Right ventricle myocardium superior (tissue), 1 donor: ENCODE measurements around the gene RBM39. TPM values are rescaled to one million over a fixed set of nuclear protein-coding genes. Genes with fewer than 3 reads are reported as not detected.
"Not testable (repeated sequence)": the region's sequence is repeated elsewhere in the genome, so short reads cannot be mapped to it uniquely, and the experiment has no call there.

Source experiments
- ATAC-seq: fragments of 200-7000 bp; cut with Tn5 transposase; one replicate; pipeline ENCODE4 v1.9.1; 2020; ENCODE audit warnings: mild to moderate bottlenecking; ENCODE audit not compliant: poor library complexity
- DNase-seq: peaks from one replicate; pipeline ENCODE4 v3.0.0-alpha.2; 2020
- intact Hi-C: fragments of 100-400 bp; cut with DNase I; formaldehyde crosslinking; loops from one replicate; pipeline ENCODE4 v1.11.2; 2022
- total RNA-seq: library from RNA; stranded (reverse); fragmentation: NEBNext Ultra II Directional; extraction: Animal tissue kit (Norgen Biotek cat#: 25700); gene quantifications from one replicate; pipeline ENCODE4 v1.2.1, GENCODE V29; 2021
- donor health status: DM: no; HTN: yes; CAD: no; lungs with severe emphysema.

RBM39 gene
- total RNA-seq, 1 donor from 2014 or later = 134 TPM

DNA sequence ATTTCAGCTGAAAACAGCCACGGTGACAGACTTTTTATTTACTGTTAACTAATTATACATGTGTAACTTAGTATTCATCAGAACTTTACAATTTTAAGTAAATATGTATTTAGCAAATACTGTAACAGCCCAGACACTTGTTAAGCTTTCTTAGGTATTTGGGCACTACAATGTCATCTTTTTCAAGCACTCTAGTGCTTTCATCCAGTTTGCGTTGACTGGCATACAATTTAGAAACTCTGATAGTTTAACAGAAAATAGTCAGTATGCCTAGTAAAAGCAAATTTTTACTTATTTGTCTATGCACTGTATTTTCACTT, 10.6 kb downstream of the RBM39 start:
- no peak for DNase-seq
- intact Hi-C loops = no loop called here
- ATAC-seq = no peak

DNA sequence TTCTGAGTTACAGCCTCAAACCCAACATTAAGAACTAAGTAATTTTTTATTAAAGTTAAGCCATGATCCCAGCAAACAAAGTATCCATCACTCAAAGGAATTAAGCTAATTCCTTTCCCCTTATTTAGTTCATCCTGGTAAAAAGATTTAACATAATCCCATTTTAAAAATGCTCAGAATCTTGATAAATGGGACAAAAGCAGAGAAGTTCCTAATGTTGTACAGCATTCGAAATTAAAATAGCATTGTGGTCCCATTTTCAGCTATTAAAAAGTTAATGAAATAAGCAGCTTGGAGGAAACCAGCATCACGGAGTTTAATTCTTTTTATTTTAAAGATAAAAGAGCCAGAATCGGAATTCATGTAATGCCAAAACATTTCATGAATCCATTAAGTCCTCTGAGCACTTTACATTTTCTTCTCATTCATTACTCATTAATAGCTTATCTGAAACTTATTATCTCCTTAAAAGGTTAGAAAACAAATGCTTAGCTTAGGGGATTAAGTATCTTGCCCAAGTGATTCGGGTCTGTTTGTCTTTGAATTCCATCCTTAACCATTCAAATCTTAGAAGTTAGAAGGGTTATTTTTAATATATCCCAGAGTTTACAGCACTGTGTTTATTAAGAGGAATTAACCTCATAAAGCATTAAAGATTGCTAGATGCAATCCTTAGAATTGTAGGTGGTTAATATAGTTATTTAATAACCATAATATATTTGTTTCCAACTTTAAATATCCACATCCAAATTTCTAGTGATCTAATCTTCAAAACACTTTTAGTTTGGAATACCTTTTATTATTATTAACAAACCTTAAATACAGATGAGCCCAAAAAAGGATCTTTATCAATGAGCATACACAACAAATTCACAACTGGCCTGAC, 11.2 kb downstream of the RBM39 start:
- no peak for ATAC-seq
- DNase-seq = no peak
- intact Hi-C loops = no loop called here

DNA sequence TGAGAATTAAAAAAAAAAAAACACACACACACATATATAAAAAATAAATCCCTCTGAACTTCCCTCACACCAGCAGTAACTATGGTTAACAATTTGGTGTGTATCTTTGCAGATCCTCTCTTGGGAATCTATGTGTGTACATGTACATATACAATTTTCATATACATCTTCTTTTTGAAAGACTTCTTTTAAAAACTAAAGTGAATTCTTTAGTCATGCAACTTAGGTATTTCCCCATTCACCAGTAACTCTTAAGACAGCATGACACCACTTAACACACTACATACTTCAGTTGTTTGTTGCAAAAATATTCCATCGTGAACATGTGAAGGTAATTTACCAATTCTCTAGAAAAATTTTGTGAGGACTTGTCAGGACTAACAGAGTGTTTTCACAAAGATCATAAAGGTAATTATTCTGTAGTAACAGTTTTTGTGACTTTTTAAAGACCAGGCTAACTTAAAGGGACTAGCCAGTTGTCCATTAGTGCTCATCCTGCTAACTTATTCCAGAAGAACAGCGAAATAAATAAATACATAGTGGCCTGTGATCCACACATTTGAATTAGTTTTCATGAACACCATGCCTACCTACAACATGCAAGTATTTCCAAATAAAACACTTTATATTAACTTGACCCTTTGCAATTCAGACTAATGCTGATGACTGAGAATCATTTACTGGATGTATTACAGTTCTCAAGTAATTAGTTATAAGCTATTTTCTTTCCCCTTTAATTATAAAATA, 12.1 kb downstream of the RBM39 start:
- DNase-seq (no peak), ATAC-seq (no peak)
- intact Hi-C loops = no loop called here

DNA sequence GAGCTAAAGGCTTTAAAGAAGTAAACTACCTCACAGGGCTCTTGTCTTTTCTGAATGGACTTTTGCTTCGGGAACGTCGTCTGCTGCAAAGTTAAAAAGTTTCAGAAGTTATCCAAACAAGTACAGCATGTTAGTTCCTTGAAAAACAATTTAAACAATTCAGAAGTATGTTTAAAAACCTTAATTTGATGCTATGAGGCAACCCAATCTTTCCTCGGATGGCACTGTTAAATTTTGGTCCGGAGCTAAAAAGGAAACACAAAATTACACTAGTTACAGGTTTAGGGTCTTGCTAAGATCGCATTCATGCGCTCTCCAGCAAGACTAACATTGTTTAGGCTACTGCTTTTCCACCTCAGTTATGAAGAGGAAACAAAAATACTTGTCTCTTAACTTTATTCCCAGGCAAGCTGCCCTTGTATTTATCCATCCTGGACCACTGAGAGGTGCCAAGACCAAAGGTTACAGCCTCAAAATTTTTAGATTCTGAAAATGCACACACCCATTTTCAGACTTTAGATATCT, 12.7 kb downstream of the RBM39 start:
- intact Hi-C loops = no loop called here
- no peak for ATAC-seq
- DNase-seq = no peak

DNA sequence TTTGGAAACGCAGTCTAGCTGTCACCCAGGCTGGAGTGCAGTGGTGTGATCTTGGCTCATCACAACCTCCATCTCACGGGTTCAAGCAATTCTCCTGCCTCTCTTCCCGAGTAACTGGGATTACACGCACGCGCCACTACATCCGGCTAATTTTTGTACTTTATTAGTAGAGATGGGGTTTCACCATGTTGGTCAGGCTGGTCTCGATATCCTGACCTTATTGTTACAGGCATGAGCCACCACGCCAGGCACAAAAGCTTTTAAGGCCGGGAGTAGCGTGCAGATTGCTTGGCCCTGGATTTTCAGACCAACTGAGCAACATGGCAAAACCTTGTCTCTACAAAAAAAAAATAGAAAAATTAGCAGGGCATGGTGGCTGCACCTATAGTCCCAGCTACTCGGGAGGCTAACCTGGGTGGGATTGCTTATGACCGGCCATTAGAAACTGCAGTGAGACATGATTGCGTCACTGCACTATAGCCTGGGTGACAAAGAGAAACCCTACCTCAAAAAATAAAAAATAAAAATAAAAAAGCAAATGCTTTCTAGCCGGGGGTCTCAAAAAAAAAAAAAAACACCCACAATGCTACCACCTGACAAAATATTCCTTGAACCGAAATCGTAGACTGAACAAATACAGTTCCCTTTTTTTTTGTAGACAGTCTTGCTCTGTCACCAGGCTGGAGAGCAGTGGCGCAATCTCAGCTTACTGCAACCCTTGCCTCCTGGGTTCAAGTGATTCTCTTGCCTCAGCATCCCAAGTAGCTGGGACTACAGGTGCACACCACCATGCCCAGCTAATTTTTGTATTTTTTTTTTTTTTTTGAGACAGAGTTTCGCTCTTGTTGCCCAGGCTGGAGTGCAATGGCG, 15.0 kb downstream of the RBM39 start:
- no peak for DNase-seq
- intact Hi-C loops = no loop called here
- no peak for ATAC-seq

- DNase-seq = no peak
- no peak for ATAC-seq
- intact Hi-C loops = loop anchor here (2.0 kb wide), 1 partner anchor 14 kb away; no protein-coding TSS in a partner anchor
Measured at GRCh38 chr20:35724321-35725230, 17.5 kb downstream of the RBM39 start.

- not testable (repeated sequence) for ATAC-seq, DNase-seq
- intact Hi-C loops = loop anchor here (2.0 kb wide), 1 partner anchor 13 kb away; no protein-coding TSS in a partner anchor
Measured at GRCh38 chr20:35723652-35724320, 18.3 kb downstream of the RBM39 start.

GRCh38 chr20:35723275-35723639, 18.8 kb downstream of the RBM39 start:
- ATAC-seq, intact Hi-C loops: not testable (repeated sequence)

GRCh38 chr20:35721621-35722020, 20.4 kb downstream of the RBM39 start:
- no peak for DNase-seq
- intact Hi-C loops = no loop called here
- ATAC-seq = no peak

More at GRCh38 chr20:35723275-35723639, 18.8 kb downstream of the RBM39 start:
- not testable (repeated sequence) for DNase-seq

DNA sequence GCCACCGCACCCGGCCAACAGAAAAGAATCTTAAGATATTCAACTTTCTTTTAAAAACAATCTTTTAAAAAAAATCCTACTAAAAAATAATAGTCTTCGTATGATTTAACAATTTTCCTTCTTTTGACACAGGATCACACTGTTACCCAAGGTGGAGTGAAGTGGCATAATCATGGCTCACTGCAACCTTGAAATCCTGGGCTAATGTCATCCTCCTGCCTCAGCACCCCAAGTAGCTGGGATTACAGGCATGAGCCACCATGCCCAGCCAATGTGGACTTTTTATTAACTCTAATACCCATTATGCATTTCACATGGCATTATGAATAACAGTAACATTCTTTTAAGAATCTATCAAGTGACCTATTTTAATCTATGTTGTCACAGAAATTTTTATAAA, 20.8 kb downstream of the RBM39 start:
- intact Hi-C loops = no loop called here
- DNase-seq (no peak), ATAC-seq (no peak)

DNA sequence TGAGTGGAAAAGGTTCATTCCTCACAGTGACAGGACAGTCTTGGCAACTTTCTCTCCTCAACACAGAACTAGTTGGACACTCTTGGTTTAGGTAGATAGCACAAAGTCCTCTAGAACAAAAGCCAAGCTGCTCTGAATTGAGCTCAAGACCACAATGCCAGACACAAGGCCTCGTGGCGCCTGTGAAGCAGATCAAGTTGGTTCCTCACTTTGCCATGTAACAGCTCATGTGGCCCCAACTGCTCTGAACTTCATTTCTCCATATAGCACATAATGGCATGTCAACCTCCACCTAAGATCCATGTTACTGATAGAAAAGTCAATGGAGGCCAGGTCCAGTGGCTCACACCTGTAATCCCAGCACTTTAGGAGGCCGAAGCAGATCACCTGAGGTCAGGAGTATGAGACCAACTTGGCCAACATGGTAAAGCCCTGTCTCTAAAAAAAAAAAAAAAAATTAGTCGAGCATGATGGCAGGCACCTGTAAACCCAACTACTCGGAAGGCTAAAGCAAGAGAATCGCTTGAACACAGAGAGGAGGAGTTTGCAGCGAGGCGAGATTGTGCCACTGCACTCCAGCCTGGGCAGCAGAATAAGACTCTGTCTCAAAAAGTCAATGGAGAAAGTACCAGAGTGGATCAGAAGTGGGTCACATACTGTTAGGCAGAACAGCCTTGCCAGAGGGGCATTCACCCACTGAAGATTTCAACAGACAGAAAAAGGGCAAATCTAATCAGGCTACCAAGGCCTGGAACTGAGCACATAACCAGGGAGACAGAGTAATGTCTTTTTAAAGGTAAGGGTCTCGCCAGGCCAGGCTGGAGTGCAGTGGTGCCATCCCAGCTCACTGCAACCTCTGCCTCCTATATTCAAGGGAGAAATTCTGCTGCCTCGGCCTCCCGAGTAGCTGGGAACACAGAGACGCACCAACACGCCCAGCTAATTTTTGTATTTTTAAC, 21.6 kb downstream of the RBM39 start:
- no peak for ATAC-seq
- intact Hi-C loops = no loop called here
- DNase-seq = no peak

GRCh38 chr20:35719717-35720116, 22.3 kb downstream of the RBM39 start:
- intact Hi-C loops = no loop called here
- DNase-seq (no peak), ATAC-seq (no peak)

DNA sequence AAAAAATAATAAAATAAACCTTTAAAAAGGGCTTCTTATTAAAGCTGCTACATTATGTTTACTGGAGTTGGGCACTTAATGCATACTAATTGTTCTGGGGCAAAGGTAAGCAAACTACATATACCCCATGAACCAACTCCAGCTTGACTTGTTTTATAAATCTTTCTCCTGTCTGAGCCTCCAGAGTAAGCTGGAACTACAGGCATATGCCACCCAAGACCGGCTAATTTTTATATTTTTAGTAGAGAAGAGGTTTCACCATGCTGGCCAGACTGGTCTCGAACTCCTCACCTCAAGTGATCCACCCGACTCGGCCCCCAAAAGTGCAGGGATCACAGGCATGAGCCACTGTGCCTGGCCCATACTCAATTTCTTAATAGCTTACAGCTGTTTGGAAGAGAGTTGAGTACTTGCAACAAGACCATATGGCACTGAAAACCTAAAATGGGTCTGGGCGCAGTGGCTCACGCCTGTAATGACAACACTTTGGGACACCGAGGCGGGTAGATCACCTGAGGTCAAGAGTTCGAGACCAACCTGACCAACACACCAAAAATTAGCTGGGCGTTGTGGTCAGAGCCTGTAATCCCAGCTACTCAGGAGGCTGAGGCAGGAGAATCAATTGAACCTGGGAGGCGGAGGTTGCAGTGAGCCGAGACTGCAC, 23.0 kb downstream of the RBM39 start:
- DNase-seq (no peak), ATAC-seq (no peak)
- intact Hi-C loops = no loop called here

GRCh38 chr20:35718321-35718720, 23.7 kb downstream of the RBM39 start:
- intact Hi-C loops = not testable (repeated sequence)

GRCh38 chr20:35716330-35716729, 25.7 kb downstream of the RBM39 start:
- intact Hi-C loops = no loop called here
- ATAC-seq = no peak
- no peak for DNase-seq

More at GRCh38 chr20:35718321-35718720, 23.7 kb downstream of the RBM39 start:
- not testable (repeated sequence) for DNase-seq, ATAC-seq

DNA sequence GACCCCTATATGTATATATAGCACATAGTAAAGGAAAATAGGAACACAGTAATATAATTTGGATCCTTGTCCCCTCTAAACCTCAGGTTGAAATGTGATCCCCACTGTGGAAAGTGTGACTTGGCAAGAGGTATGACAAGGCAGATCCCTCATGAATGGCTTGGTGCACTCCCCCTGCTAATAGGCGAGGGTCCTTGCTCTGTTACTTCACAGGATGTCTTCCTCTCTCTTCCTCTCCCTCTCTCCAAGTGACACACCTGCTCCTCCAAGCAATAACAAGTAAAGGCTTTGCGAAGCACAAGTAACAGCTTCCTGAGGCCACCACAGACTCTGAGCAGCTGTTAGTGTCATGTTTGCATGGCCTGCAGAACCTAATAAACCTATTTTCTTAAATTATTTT, 26.4 kb downstream of the RBM39 start:
- DNase-seq = no peak
- intact Hi-C loops = no loop called here
- no peak for ATAC-seq
